GM13977 (cell line): ENCODE measurements around the gene CARD9.
"Not testable (repeated sequence)": the region's sequence is repeated elsewhere in the genome, so short reads cannot be mapped to it uniquely, and the experiment has no call there.

Experiments
- DNase-seq: peaks from one replicate; pipeline ENCODE4 v3.0.0; 2012; ENCODE audit warnings: low spot score
- in situ Hi-C: fragments of 300-500 bp; cut with MboI; formaldehyde crosslinking; loops from one replicate; pipeline ENCODE4 v1.12.0; 2022; ENCODE audit warnings: low sequenced_read_pairs, low pct_unique_long_range_greater_than_20kb, mixed read lengths, inconsistent platforms; ENCODE audit not compliant: unreplicated experiment
- TF ChIP-seq, protein P1 (sequence below): IDR thresholded peaks from 2 replicates; pipeline ENCODE4 v1.5.1; 2012; ENCODE audit warnings: mild to moderate bottlenecking, control low read depth; ENCODE audit not compliant: insufficient read depth; ENCODE audit errors: extremely low read depth, missing control alignments

CARD9 gene

DNA sequence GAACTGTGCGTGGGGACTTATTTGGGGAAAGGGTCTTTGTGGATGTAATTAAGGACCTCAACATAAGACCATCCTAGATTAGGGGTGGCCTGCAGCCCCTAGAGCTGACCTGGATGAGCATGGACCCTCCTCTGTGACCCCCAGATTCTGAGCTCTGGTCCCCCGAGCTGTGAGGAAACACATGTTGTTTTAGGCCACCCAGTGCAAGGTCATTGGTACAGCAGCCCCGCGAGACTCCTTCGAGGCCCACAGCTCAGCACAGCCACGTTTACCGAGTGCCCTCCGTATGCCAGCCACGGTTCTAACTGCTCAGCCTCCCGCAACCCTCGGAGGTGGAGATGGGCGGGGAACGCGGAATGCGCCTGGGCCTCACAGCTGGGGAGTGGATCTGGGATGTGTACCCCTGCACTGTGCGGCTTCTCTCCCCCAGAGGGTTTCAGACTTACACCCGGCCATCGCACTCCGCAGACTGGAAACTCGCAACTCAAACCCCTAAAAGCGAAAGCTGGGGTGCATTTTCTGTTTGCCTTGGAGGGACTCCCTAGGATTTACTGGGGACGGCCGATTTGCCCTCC is 50.6 kb downstream of the CARD9 start:
- in situ Hi-C loops, result no loop called here
- TF ChIP-seq, protein P1, sequence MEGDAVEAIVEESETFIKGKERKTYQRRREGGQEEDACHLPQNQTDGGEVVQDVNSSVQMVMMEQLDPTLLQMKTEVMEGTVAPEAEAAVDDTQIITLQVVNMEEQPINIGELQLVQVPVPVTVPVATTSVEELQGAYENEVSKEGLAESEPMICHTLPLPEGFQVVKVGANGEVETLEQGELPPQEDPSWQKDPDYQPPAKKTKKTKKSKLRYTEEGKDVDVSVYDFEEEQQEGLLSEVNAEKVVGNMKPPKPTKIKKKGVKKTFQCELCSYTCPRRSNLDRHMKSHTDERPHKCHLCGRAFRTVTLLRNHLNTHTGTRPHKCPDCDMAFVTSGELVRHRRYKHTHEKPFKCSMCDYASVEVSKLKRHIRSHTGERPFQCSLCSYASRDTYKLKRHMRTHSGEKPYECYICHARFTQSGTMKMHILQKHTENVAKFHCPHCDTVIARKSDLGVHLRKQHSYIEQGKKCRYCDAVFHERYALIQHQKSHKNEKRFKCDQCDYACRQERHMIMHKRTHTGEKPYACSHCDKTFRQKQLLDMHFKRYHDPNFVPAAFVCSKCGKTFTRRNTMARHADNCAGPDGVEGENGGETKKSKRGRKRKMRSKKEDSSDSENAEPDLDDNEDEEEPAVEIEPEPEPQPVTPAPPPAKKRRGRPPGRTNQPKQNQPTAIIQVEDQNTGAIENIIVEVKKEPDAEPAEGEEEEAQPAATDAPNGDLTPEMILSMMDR, result no peak
- no peak for DNase-seq

DNA sequence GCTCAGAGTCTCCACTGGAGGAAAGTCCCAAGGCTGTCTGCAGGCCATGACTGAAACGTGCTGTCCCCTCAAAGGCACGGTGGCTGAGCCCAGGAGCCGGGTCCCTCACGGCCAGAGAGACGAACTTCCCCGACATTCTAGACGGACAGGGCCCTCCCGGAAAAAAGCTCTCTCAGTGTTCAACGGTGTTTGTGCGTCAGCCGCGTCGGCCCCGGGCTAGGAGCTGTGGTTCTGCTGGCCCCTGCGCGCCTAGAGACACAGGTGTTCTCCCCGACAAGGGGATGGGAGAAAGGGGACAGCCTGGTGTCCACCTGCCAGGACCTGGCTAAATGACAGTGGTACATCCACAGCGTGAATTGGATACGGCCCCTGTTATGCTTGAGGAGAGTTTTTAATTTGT is 51.9 kb downstream of the CARD9 start:
- TF ChIP-seq, protein P1, result no peak
- in situ Hi-C loops, result no loop called here
- no peak for DNase-seq

DNA sequence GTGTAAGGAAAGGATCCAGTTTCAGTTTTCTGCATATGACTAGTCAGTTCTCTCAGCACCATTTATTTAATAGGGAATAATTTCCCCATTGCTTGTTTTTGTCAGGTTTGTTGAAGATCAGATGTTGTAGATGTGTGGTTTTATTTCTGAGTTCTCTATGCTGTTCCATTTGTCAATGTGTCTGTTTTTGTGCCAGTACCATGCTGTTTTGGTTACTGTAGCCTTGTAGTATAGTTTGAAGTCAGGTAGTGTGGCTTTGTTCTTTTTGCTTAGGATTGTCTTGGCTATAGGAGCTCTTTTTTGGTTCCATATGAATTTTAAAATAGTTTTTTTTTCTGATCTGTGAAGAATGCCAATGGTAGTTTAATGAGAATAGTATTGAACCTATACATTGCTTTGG is 52.5 kb downstream of the CARD9 start:
- DNase-seq, in situ Hi-C loops: not testable (repeated sequence)

- DNase-seq, in situ Hi-C loops: not testable (repeated sequence)
These were observed 53.5 kb downstream of the CARD9 start for GRCh38 chr9:136319955-136320354.

- DNase-seq, in situ Hi-C loops: not testable (repeated sequence)
These were observed 54.2 kb downstream of the CARD9 start for GRCh38 chr9:136319244-136319643.

GRCh38 chr9:136318776-136319241 is 54.7 kb downstream of the CARD9 start:
- TF ChIP-seq, protein P1, result no peak
- no peak for DNase-seq
- in situ Hi-C loops, result no loop called here

DNA sequence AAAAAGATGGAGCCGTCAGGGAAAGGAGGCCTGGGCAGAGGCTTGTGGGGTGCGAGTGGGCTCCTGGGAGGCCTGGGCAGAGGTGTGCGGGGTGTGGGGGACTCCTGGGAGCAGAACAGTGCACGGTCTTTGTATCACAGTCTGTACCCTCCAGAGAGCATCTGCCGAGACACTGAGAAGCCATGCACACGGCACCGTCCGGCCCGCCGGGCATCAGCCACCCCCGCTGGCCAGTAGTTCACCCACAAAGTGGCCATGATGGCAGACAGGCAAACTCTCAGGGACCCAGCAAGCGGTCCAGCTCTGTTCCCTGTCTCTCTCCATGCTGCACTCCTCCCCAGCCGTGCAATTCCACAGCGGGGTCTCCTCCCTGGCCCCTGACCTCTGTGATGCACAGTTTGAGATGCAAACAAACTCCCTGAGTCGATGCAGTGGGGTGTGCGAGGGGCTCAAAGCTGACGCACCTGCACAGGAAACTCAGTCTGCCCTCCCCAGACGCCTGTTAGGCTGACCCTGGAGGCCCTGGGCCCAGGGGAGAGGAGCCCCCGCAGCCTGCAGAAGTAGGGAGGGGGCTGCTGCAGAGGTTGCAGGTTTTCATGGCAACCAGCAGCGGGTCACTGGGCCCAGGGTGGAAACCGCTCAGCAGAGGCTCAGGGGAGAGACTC is 55.2 kb downstream of the CARD9 start:
- no peak for DNase-seq
- TF ChIP-seq, protein P1, result no peak
- in situ Hi-C loops, result no loop called here

DNA sequence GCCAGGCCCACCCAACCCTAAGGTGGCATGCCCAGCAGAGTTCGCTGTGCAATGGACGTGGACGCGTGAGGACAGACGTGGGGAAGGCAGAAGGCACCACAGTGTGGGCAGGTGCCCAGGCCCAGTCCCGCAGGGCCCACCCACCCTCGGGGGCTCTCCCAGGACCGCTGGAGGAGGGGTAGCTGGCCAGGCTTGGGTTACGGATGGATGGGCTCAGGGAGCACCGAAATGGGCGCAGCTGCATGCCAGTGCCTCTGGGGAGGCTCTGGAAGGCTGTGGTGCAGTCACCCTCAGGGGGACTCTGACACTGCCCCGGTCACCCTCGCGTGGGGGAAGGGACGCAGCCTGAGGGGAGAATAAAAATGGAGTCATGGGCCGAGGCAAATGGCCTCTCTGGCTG is 55.8 kb downstream of the CARD9 start:
- DNase-seq, result no peak
- TF ChIP-seq, protein P1, result no peak
- in situ Hi-C loops, result no loop called here
